T-helper 1 cell treated with Interleukin-12 subunit alpha and Interleukin-12 subunit beta and Interleukin-4 antibody, amounts not matched to agents 30 ng/mL and 1 ng/mL, for 36 hours (primary cell): Measurements from ENCODE around the gene IL4R. TPM values are rescaled to one million over a fixed set of nuclear protein-coding genes. Genes with fewer than 3 reads are reported as not detected.

Source experiments
- intact Hi-C: fragments of 100-400 bp; cut with micrococcal nuclease; formaldehyde crosslinking; loops from one replicate; pipeline ENCODE4 v1.15.1; 2024
- total RNA-seq: library from RNA; stranded (reverse); gene quantifications from 2 replicates; pipeline ENCODE4 v1.2.3, GENCODE V29; 2022

The IL4R gene
- total RNA-seq, 1 donor from 2014 or later: 472 TPM

- intact Hi-C loops: no loop called here
Measured at GRCh38 chr16:27350006-27350405, 36.2 kb downstream of the IL4R start.

DNA sequence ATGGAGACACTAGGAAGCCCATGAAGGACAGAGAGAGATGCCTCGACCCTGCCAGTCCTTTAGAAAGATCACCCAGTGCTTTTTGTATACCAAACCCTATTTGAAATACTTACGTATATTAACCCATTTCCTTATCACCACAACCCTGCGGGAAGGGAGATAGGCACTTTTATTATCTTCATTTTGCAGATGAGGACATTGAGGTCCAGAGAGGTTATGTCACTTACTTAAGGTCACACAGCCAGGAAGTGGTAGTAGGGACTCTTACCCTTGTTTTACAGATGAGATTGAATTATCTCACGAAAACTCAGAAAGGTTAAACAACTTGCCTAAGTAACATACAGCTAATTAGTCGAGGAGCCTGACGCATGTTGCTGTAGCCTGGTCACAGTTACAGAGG, 38.2 kb downstream of the IL4R start:
- intact Hi-C loops: no loop called here

DNA sequence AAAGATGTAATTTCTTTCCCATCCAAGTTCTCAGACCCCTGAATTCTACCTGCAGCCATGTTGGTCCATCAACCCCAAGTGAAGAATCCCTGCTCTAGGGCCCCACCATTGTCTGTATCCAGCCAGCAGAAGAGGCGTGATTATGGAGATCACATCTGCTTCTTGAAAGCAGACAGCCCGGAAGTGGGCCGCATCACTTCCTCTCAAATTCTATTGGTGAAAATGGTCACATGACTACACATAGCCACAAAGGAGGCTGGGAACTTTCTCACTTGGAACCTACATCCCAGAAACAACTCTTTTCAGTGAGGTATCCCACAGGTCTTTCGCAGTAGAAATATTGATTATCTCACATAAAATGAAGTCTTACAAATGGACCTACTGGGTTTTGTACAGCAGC, 40.1 kb downstream of the IL4R start:
- intact Hi-C loops: no loop called here

- intact Hi-C loops: no loop called here
Measured at GRCh38 chr16:27355610-27356009, 41.8 kb downstream of the IL4R start.

DNA sequence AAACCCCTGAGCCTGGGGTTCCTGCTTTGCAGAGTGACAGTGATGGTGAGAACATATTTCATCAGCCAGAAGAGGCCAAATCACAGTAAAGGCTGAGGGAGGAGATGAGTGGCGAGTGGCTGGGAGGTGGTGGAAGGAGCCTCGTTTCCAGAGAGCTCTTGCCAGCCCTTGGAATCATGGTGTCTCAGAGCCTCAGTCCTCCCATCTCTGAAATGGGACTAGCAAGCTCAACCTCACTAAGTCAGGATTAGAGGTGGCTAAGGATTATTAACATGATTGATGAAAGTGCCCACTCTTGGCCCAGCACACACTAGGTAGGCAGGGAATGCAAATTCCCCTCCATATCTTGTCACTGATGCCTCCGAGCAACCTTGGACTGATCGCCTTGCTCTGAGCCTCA, 43.0 kb downstream of the IL4R start:
- intact Hi-C loops: no loop called here

GRCh38 chr16:27359051-27359450, 45.3 kb downstream of the IL4R start:
- intact Hi-C loops: no loop called here

DNA sequence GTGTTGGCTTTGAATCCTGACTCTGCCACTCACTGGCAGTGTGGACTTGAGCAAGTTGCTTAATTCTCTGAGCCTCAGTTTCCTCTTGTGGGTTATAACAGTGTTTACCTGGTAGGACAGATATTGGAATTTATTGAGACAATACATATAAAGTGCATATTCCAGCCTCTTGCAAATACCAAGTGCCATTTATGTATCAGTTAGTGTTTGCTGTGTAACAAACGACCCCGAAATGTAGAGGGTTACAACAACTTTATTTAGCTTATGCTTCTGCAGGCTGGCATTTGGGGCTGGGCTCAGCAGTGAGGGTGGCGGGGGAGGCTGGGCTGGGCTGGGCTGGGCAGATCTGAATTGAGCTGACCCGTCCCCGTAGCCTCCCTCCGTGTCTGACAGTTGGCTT, 45.8 kb downstream of the IL4R start:
- intact Hi-C loops: no loop called here

GRCh38 chr16:27361987-27362386, 48.2 kb downstream of the IL4R start:
- intact Hi-C loops: no loop called here

DNA sequence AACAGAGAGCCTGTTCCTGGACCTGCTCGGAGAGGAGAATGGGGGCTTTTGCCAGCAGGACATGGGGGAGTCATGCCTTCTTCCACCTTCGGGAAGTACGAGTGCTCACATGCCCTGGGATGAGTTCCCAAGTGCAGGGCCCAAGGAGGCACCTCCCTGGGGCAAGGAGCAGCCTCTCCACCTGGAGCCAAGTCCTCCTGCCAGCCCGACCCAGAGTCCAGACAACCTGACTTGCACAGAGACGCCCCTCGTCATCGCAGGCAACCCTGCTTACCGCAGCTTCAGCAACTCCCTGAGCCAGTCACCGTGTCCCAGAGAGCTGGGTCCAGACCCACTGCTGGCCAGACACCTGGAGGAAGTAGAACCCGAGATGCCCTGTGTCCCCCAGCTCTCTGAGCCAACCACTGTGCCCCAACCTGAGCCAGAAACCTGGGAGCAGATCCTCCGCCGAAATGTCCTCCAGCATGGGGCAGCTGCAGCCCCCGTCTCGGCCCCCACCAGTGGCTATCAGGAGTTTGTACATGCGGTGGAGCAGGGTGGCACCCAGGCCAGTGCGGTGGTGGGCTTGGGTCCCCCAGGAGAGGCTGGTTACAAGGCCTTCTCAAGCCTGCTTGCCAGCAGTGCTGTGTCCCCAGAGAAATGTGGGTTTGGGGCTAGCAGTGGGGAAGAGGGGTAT, 48.9 kb downstream of the IL4R start:
- intact Hi-C loops: no loop called here

GRCh38 chr16:27363246-27363632, 49.5 kb downstream of the IL4R start:
- intact Hi-C loops: no loop called here

- intact Hi-C loops: no loop called here
Measured at GRCh38 chr16:27363797-27364196, 50.0 kb downstream of the IL4R start.

- intact Hi-C loops: loop anchor here (5.0 kb wide), 2 partner anchors 112 to 1623 kb away; partner anchors contain the start of gene LAT
Measured at GRCh38 chr16:27364493-27365141, 50.8 kb downstream of the IL4R start.

DNA sequence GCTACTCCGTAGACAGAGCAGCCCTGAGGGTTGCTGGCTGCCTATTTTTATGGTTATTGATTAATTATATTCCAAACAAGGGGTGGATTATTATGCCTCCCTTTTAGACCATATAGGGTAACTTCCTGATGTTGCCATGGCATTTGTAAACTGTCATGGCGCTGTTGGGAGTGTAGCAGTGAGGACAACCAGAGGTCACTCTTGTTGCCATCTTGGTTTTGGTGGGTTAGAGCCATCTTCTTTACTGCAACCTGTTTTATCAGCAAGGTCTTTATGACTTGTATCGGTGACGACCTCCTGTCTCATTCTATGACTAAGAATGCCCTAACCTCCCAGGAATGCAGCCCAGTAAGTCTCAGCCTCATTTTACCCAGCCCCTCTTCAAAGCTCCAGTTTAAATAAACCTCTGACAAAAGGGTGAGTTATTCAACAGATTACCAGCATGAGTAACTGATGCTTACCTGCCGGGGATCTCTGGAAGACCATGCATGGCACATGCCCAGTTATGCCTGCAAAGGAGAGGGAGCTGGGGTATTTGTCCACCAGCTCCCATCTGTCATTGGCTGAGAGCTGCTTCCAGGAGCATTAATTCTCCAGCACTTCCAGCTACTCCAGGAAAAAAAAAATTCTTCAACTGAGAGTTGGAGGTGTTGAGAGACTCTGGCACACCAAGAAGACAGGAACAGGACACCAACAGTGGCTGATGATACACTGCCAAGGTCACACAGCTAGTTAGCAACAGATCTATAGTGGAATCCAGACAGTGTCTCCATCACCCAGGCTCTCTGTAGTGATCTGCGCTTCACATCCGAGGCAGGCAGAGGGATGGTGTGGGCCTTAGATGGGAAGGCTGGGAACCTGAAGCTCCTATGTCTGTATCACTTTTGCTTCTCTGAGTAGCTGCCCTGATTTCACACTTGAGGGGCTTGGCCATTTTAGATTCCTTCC, 51.6 kb downstream of the IL4R start:
- intact Hi-C loops: loop anchor here (2.0 to 5.0 kb wide), 3 partner anchors 61 to 1622 kb away; partner anchors contain the start of gene LAT

- intact Hi-C loops: loop anchor here (1.0 to 5.0 kb wide), 12 partner anchors 35 to 1620 kb away; partner anchors contain the start of genes IL21R, KDM8, LAT and NSMCE1
Measured at GRCh38 chr16:27366687-27367460, 53.1 kb downstream of the IL4R start.

GRCh38 chr16:27367461-27368357, 53.9 kb downstream of the IL4R start:
- intact Hi-C loops: loop anchor here (1.0 to 5.0 kb wide), 13 partner anchors 35 to 1620 kb away; partner anchors contain the start of genes IL21R, KDM8, LAT and NSMCE1

DNA sequence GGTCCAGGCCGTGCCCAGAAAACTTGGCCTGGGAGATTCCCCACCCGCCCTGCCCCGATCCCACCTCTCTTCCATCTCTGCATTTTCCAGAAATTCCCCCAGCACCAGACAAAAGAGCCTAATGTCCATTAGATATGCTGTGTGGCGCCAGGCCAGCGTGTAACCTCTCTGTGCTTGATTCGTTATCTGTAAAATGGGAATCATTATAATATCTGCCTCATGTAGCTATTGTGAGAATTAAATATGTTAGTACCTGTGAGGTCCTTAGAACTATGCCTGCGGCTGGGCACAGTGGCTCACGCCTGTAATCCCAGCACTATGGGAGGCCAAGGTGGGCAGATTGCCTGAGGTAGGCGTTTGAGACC, 54.6 kb downstream of the IL4R start:
- intact Hi-C loops: loop anchor here (1.0 to 5.0 kb wide), 3 partner anchors 116 to 1619 kb away; partner anchors contain the start of gene LAT

DNA sequence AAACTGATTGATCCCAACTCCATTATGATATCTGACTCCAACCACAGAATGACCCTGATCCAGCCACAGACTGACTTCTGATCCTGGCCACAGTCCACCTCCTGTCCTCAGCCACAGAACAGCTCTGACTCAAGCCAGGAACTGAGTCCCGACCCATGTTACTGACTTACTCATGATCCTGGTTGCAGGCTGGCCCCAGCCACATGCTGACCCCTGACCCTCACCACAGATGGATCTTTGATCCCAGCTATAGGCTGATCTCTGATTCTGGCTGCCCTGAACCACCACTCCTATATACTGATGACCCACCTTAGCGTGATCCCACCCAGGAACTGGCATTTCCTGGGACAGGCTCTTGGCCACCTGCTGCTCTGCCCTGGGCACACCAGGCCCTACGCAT, 56.0 kb downstream of the IL4R start:
- intact Hi-C loops: loop anchor here (5.0 kb wide), 2 partner anchors 118 to 1617 kb away; partner anchors contain the start of gene LAT

- intact Hi-C loops: no loop called here
Measured at GRCh38 chr16:27370318-27370717, 56.5 kb downstream of the IL4R start.

DNA sequence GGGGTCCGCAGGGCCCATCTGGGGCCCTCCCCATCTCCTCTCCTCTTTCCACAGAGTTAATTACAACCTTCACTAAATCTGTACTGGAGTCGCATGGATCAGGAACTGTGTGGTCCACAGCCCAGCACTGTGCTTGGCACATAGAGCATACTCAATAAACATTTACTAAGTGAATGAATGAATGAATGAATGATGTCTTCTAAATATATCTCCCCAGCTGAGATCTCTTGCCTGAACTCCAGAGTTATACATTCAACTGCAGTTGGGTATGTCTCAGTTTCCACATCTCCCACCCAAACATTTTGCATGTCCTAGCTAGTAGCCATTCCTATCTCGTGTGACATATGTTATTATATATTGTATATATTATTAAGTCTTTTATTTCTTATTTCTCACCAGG, 59.5 kb downstream of the IL4R start:
- intact Hi-C loops: no loop called here
